Activated T-cell treated with anti-CD3 and anti-CD28 coated beads, Interleukin-2, amount 50 U/mL, for 24 hours (primary cell): Measurements from ENCODE around the gene AGRN.
"Not testable (repeated sequence)": the region's sequence is repeated elsewhere in the genome, so short reads cannot be mapped to it uniquely, and the experiment has no call there.

Experiments used
- DNase-seq: peaks from one replicate; pipeline ENCODE4 v3.0.0-alpha.2; 2020
- H3K27ac Mint-ChIP-seq: 2 replicates; pipeline ENCODE4 v1.8.0; 2020; ENCODE audit warnings: mild to moderate bottlenecking, mixed read lengths
- H3K27me3 Mint-ChIP-seq: 2 replicates; pipeline ENCODE4 v1.8.0; 2020; ENCODE audit warnings: mixed read lengths
- H3K36me3 Mint-ChIP-seq: 2 replicates; pipeline ENCODE4 v1.8.0; 2020; ENCODE audit warnings: low read depth, mixed read lengths
- H3K4me1 Mint-ChIP-seq: 2 replicates; pipeline ENCODE4 v1.8.0; 2020; ENCODE audit warnings: low read depth, mixed read lengths
- H3K4me3 Mint-ChIP-seq: 2 replicates; pipeline ENCODE4 v1.8.0; 2020; ENCODE audit warnings: mild to moderate bottlenecking, moderate library complexity, mixed read lengths
- H3K9me3 Mint-ChIP-seq: 2 replicates; pipeline ENCODE4 v1.8.0; 2020; ENCODE audit warnings: mixed read lengths

AGRN gene

DNA sequence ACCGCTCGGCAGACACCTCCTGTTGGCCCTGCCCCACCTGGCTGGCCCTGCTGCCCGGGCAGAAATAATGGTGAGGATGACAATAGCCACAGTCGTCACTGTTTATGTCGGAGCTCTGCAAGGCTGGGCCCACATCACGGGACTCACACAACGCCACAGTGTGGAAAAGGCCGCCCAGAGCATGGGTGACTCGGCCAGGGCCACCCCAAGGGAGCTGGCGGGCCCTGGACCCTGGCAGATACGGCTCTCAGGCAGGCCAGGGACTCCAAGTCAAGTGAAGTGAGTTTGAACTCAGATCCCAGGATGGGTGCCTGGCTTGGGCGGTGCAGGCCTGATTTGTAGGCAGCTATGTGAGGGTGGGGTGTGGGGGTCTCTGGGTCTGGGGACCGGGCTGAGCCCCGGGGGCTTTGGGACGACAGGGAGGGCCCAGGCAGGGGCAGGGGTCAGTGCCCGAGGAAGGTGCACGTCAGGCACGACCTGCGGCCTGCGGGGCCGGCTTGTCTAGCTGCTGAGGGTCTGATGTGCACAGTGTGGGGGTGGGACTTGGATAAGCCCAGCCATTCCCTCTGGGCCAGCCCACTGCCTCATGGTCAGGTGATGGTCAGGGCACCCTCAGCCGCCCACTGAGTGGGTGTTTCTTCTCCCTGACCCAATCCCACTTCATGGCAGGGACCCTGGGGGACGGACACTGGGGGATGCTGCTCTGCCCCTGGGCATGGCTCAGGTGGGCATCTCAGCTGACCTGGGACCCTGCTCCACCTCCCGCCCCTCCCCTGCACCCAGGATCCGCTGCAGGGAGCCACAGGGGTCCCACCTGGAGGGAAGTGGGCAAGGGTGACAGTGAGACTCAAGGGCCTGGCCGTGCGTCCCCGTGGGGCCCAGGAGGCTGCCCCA lies 53.2 kb downstream of the AGRN start:
- Mint-ChIP-seq H3K27me3 (peaks cover 17% of the 10 kb centered on the region), H3K4me1 (peaks cover 5% of the 10 kb centered on the region), H3K9me3 (no peaks in the 10 kb centered on the region), H3K27ac (no peak overlapping the region), H3K36me3 (no peaks in the 10 kb centered on the region), H3K4me3 (no peak overlapping the region)
- DNase-seq = no peak

DNA sequence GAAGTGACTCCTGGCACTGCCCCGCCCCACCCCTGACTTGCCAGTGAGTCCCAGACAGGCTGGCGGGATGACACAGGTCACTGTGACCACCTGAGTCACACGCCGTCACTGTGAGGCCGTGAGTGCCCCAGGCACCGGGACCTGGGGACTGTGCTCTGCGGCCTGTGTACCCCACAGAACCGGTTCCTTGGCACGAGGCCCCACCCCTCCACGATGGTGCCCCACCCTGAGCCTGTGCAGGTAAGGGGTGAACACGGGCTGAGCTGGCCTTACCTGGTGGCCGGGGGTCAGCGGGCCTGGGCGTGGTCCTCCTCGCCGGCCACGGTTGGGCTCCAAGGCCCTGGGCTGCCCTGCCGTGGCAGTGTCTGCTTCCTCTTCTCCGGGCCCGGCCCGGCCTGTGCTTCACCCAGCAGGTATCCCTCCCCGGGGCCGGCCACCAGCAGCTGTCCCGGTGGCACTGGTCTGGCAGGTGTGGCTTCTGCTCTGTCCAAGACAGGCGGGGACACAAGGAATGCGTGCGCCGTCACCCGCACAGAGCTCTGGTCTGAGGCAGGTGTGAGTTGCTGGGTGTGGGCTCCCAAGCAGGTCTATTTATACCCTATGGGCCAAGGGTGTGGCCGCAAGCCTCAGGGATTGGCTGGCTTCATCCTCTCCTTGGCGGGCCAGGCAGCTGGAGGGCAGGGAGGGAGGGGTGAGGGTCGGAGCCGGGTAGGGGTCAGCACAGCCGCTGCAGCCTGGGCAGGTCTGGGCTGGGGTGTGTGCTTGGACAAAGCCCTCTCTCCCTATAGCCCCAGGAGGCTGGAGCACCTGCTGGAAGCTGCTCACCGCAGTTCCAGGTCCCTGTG lies 54.0 kb downstream of the AGRN start, which contains the start of gene RNF223:
Gene RNF223 (minus strand): TSS at position 564 of the 845 bp plus-strand sequence. CDS start 1,740 bp downstream, outside the sequence.
- H3K9me3 Mint-ChIP-seq = no peaks in the 10 kb centered on the region
- H3K27me3 Mint-ChIP-seq = peaks cover 17% of the 10 kb centered on the region
- H3K4me1 Mint-ChIP-seq = peaks cover 1% of the 10 kb centered on the region
- peak within 1 kb of the TSS; percentile 50 for H3K27ac Mint-ChIP-seq
- H3K36me3 Mint-ChIP-seq = no peaks in the 10 kb centered on the region
- DNase-seq = no peak
- no peak within 1 kb of the TSS for H3K4me3 Mint-ChIP-seq

DNA sequence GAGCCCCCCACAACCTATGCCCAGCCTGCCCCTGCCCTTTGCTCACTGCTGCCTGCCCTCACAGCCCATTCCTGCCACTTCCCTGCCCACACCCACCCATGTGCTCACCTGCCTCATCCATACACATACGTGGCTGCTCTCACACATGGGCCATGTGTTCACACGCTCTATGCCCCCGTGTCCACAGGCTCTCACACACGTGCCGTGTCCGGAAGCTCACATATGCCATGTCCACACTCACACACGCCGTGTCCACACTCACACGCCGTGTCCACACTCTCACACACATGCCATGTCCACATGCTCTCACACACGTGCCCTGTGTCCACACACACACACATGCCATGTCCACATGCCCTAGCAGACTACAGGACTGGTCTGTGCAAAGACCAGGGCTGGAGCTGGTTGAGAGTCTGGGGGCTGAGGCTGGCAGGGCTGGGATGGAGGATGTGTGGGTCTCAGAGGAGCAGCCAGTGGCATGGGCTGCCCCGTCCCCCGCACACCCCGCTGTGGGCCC lies 54.8 kb downstream of the AGRN start:
- Mint-ChIP-seq H3K4me3 (no peak overlapping the region), H3K27ac (peak overlapping the region; percentile 50), H3K36me3 (no peaks in the 10 kb centered on the region), H3K9me3 (no peaks in the 10 kb centered on the region), H3K4me1 (peaks cover 4% of the 10 kb centered on the region), H3K27me3 (peaks cover 17% of the 10 kb centered on the region)
- no peak for DNase-seq

DNA sequence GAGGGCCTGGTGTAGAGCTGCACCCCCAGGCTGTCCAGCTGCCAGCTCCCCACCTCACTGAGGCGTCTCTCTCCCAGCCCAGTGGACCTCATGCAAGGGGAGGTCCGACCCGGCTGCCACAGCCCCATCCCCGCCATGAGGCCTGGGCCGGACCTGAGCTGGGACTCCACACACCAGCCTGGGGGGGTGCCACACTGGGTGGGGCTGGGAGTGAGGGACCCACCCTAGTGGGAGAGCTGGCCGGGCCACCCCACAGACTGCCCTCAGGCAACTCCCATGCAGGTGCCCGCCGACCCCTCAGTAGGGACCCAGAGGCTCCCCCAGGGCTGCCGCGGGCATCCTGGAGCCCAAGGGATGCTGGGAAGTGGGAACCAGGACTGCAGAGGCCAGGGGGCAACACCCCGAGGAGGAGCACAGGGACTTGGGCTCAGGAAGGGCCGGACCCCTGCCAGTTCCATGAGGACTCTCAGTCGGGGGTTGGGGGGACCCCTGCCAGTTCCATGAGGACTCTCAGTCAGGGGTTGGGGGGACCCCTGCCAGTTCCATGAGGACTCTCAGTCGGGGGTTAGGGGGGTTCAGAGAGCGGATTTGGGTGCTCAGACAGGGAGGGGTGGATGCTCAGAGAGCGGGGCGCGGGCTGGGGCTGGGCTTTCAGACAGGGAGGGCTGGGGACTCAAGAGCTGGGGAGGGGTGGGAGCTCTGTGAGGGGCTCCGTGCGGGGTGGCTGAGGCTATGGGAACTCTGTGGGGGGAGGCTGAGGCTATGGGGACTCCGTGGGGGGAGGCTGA lies 55.4 kb downstream of the AGRN start:
- H3K36me3 Mint-ChIP-seq = no peaks in the 10 kb centered on the region
- H3K9me3 Mint-ChIP-seq = no peaks in the 10 kb centered on the region
- H3K27me3 Mint-ChIP-seq = peaks cover 15% of the 10 kb centered on the region
- H3K4me1 Mint-ChIP-seq = peaks cover 8% of the 10 kb centered on the region
- H3K4me3 Mint-ChIP-seq = no peak overlapping the region
- DNase-seq = no peak
- H3K27ac Mint-ChIP-seq = no peak overlapping the region

DNA sequence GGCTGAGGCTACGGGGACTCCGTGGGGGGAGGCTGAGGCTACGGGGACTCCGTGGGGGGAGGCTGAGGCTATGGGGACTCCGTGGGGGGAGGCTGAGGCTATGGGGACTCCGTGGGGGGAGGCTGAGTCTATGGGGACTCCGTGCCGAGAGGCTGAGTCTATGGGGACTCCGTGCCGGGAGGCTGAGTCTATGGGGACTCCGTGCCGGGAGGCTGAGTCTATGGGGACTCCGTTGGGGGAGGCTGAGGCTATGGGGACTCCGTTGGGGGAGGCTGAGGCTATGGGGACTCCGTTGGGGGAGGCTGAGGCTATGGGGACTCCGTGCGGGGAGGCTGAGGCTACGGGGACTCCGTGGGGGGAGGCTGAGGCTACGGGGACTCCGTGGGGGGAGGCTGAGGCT lies 57.5 kb downstream of the AGRN start:
- H3K4me3 Mint-ChIP-seq, H3K9me3 Mint-ChIP-seq, H3K4me1 Mint-ChIP-seq, H3K27ac Mint-ChIP-seq, H3K36me3 Mint-ChIP-seq, DNase-seq: not testable (repeated sequence)
- peaks cover 15% of the 10 kb centered on the region for H3K27me3 Mint-ChIP-seq

DNA sequence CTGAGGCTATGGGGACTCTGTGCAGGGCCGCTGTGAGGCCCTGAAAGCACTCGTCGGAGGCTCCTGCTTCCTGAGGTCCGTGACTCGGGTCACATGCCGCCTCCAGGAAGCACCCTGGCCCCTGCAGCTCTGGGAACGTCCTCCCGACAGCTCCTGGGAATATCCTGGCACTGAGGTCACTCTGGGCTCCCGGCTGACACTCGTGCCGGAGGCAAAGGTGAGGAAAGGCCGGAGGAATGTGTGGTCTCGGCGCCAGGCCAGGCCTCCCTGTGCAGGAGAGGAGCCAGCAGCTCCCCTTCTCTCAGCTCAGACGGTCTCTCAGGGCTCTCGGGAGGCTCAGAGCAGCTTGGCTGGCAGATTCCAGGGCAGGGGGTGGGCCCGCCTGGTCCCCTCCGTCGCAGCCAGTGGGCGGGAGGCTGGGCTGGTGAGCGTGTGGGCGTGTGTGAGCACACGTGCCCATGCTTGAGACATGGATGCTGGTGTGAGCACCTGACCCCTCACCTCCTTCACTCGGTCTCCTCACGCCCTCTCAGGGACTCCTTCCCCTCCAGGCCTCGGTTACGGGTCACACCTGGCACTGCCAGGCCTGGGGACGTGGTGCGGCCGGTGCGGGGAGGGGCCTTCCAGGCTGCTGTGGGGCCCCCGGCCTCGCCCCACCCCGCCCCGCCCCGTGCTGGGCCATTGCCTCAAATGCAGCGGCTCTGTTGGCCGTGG lies 59.6 kb downstream of the AGRN start:
- peak overlapping the region; percentile 47 for H3K27ac Mint-ChIP-seq
- DNase-seq = peak; percentile 70
- H3K36me3 Mint-ChIP-seq = peaks cover 12% of the 10 kb centered on the region
- H3K4me3 Mint-ChIP-seq = peak overlapping the region; percentile 10
- H3K9me3 Mint-ChIP-seq = no peaks in the 10 kb centered on the region
- peaks cover 5% of the 10 kb centered on the region for H3K27me3 Mint-ChIP-seq
- H3K4me1 Mint-ChIP-seq = peaks cover 8% of the 10 kb centered on the region

- no peak overlapping the region for H3K4me3 Mint-ChIP-seq
- peaks cover 12% of the 10 kb centered on the region for H3K36me3 Mint-ChIP-seq
- H3K27me3 Mint-ChIP-seq = no peaks in the 10 kb centered on the region
- no peak overlapping the region for H3K27ac Mint-ChIP-seq
- peaks cover 8% of the 10 kb centered on the region for H3K4me1 Mint-ChIP-seq
- peak; percentile 61 for DNase-seq
- no peaks in the 10 kb centered on the region for H3K9me3 Mint-ChIP-seq
Measured at GRCh38 chr1:1080122-1080757, 60.3 kb downstream of the AGRN start.

DNA sequence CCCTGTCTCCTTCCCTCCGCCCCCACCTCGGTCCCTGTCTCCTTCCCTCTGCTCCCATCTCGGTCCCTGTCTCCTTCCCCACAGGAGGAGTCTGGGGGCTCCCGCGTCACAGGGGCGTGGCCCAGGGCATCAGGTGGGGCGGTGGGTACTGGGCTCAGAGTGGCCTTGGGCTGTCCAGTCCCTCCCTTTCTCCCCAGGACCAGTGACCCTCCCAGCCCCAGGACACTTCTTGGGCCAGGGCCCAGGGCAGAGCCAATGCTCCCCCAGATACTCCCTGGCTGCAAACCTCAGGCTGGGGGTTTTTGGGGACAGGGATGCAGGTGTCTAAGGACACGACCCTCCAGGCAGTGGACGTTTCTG lies 61.0 kb downstream of the AGRN start:
- peaks cover 8% of the 10 kb centered on the region for H3K4me1 Mint-ChIP-seq
- H3K36me3 Mint-ChIP-seq = peaks cover 12% of the 10 kb centered on the region
- H3K27ac Mint-ChIP-seq = no peak overlapping the region
- no peaks in the 10 kb centered on the region for H3K9me3 Mint-ChIP-seq
- H3K27me3 Mint-ChIP-seq = no peaks in the 10 kb centered on the region
- DNase-seq = peak; percentile 35
- H3K4me3 Mint-ChIP-seq = no peak overlapping the region

- Mint-ChIP-seq H3K4me3 (no peak overlapping the region), H3K27me3 (no peaks in the 10 kb centered on the region), H3K4me1 (peaks cover 8% of the 10 kb centered on the region), H3K27ac (no peak overlapping the region), H3K36me3 (peaks cover 13% of the 10 kb centered on the region), H3K9me3 (no peaks in the 10 kb centered on the region)
- DNase-seq = peak; percentile 32
Measured at GRCh38 chr1:1081311-1082238, 61.7 kb downstream of the AGRN start.

GRCh38 chr1:1082239-1082775 lies 62.4 kb downstream of the AGRN start:
- peak; percentile 27 for DNase-seq
- Mint-ChIP-seq H3K9me3 (no peaks in the 10 kb centered on the region), H3K27me3 (no peaks in the 10 kb centered on the region), H3K36me3 (peaks cover 18% of the 10 kb centered on the region), H3K4me3 (no peak overlapping the region), H3K4me1 (peaks cover 8% of the 10 kb centered on the region), H3K27ac (no peak overlapping the region)

DNA sequence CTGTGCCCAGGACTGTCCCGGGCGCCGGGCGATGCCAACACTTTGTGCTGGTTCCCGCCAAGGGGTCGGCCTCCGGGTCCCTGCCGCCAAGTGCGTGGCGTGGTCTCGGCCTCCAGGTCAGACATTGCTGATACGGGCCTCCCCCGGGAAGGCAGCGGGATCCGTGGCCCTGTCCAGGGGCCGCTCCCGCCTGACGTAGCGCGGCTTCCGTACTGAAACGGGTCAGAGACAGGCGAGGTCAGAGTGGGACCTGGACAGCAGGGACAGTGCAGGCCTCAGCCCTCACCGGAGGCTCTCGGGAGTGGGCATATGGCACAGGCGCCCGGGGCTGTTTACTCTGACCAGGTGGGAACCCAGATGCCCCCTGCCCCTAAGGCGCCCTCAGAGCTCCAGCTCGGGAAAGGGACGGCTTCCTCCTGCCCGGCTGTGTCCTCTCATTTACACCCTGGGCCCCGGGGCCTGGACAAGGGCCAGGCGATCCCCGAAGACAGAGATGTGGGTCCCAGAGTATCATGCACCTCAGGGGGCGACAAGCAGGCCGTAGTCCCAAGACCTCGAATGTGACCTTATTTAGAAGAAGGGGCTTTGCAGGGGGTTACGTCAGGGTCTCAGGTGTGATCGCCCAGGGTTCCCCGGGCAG lies 63.0 kb downstream of the AGRN start:
- peaks cover 8% of the 10 kb centered on the region for H3K4me1 Mint-ChIP-seq
- no peaks in the 10 kb centered on the region for H3K27me3 Mint-ChIP-seq
- H3K9me3 Mint-ChIP-seq = no peaks in the 10 kb centered on the region
- H3K27ac Mint-ChIP-seq = no peak overlapping the region
- peak; percentile 30 for DNase-seq
- H3K36me3 Mint-ChIP-seq = peaks cover 18% of the 10 kb centered on the region
- no peak overlapping the region for H3K4me3 Mint-ChIP-seq
